Measurements from ENCODE around the gene PGRMC1.

DNA sequence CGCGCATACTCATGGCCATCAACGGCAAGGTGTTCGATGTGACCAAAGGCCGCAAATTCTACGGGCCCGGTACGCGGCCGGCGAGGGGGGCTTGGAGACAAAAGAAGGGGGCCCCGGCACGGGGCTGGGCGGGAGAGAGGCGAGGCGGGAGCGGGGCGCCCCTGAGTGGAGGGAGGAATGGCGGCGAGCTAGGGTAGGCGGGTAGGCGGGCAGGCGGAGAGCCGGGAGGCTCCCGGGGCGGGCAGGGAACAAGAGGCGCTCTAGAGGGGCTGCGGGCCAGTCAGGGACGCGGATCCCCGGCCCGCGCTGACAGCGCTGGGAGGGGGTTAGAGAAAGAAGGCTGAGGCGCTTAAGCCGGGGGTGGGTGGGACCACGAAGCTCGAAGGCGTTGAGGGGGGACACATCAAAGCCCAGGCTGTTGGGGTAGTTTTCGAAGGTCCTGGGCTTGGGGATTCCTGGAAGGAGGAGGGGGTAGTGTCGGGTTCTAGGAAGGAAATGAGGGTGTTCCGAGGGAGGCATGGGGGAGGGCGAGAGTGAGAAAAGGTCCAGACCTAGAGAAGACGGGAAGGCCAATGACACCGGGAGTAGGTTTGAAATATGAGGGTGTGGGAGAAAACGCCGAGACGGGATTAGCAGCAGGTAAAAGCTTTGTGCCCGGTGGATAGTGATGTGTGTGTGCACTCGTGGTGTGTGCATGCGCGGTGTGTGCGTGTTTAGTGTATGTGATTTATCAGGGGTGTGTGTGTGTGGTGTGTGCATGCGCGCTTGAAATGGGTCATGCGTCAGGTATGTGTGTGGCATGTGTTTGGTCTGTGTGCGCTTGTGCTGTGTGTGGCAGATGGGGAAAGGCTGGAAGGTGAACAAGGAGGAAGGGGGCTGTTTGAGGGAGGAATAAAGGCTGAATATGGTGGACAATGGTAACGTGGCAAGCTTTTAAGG is 807 bp downstream of the PGRMC1 start:
- TF ChIP-seq, protein P1, sequence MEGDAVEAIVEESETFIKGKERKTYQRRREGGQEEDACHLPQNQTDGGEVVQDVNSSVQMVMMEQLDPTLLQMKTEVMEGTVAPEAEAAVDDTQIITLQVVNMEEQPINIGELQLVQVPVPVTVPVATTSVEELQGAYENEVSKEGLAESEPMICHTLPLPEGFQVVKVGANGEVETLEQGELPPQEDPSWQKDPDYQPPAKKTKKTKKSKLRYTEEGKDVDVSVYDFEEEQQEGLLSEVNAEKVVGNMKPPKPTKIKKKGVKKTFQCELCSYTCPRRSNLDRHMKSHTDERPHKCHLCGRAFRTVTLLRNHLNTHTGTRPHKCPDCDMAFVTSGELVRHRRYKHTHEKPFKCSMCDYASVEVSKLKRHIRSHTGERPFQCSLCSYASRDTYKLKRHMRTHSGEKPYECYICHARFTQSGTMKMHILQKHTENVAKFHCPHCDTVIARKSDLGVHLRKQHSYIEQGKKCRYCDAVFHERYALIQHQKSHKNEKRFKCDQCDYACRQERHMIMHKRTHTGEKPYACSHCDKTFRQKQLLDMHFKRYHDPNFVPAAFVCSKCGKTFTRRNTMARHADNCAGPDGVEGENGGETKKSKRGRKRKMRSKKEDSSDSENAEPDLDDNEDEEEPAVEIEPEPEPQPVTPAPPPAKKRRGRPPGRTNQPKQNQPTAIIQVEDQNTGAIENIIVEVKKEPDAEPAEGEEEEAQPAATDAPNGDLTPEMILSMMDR (IDR thresholded peaks at IDR 0.05), result no peak
- TF ChIP-seq SIN3A (IDR thresholded peaks at IDR 0.05; ENCODE audit: borderline replicate concordance, insufficient read depth, low read depth, low read length), result no peak
- TF ChIP-seq POLR2AphosphoS5 (IDR thresholded peaks at IDR 0.05; ENCODE audit: low read depth, low read length), result no peak
- no peak for TF ChIP-seq TCF7L2 (IDR thresholded peaks at IDR 0.05; ENCODE audit: low read depth, low read length)
- TF ChIP-seq REST (IDR thresholded peaks at IDR 0.05; ENCODE audit: insufficient read depth in 1 of 2, low read depth in 2 of 2, low read length in 1 of 2), result no peak

Measured in Panc1 (cell line).